Loucy (cell line): Measurements from ENCODE around the gene DPM1.

Source experiments
- EZH2phosphoT487 ChIP-seq: fragments of 200-600 bp; IDR thresholded peaks from 2 replicates; pipeline ENCODE4 v1.6.1; 2018; ENCODE audit warnings: antibody characterized with exemption, mild to moderate bottlenecking, moderate library complexity, borderline replicate concordance
- TF ChIP-seq, protein P1 (sequence below): fragments of 200-600 bp; sonication (generic); conservative IDR thresholded peaks from 2 replicates; pipeline ENCODE4 v1.5.1; 2014; ENCODE audit warnings: mild to moderate bottlenecking, antibody characterized with exemption, low read length

GRCh38 chr20:50991076-50991475 is 32.7 kb upstream of the DPM1 start:
- TF ChIP-seq, protein P1, sequence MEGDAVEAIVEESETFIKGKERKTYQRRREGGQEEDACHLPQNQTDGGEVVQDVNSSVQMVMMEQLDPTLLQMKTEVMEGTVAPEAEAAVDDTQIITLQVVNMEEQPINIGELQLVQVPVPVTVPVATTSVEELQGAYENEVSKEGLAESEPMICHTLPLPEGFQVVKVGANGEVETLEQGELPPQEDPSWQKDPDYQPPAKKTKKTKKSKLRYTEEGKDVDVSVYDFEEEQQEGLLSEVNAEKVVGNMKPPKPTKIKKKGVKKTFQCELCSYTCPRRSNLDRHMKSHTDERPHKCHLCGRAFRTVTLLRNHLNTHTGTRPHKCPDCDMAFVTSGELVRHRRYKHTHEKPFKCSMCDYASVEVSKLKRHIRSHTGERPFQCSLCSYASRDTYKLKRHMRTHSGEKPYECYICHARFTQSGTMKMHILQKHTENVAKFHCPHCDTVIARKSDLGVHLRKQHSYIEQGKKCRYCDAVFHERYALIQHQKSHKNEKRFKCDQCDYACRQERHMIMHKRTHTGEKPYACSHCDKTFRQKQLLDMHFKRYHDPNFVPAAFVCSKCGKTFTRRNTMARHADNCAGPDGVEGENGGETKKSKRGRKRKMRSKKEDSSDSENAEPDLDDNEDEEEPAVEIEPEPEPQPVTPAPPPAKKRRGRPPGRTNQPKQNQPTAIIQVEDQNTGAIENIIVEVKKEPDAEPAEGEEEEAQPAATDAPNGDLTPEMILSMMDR = no peak
- TF ChIP-seq EZH2phosphoT487 = no peak
